OCI-LY3 (cell line): ENCODE measurements around the gene CCDC187.
A peak's percentile ranks its signal among the peaks of the same experiment; 100 is the strongest.

Experiments
- H2AFZ ChIP-seq: fragments of 200-600, 300-600 bp; shearing (Covaris generic); 2 replicates; pipeline ENCODE4 v1.6.0; 2014; ENCODE audit warnings: antibody characterized with exemption, low read depth, low read length
- H3K27ac ChIP-seq: fragments of 200-600, 300-600 bp; sonication (generic); 2 replicates; pipeline ENCODE4 v1.5.1; 2014; ENCODE audit warnings: mild to moderate bottlenecking, low read length, moderate library complexity, mixed read lengths
- H3K27me3 ChIP-seq: fragments of 200-600, 300-600 bp; sonication (generic); 2 replicates; pipeline ENCODE4 v1.6.1; 2014; ENCODE audit warnings: low read depth, low read length, mixed read lengths
- H3K36me3 ChIP-seq: fragments of 200-600, 300-600 bp; sonication (generic); replicated peaks from 2 replicates; pipeline ENCODE3; 2014; ENCODE audit warnings: low read depth, low read length, mixed read lengths
- H3K4me1 ChIP-seq: fragments of 300-600, 200-600 bp; sonication (generic); 2 replicates; pipeline ENCODE4 v1.6.1; 2014; ENCODE audit warnings: low read length, mixed read lengths
- H3K4me2 ChIP-seq: fragments of 200-600, 300-600 bp; sonication (generic); 2 replicates; pipeline ENCODE4 v1.6.1; 2014; ENCODE audit warnings: low read length, mixed read lengths
- H3K4me3 ChIP-seq: fragments of 300-600, 200-600 bp; sonication (generic); 2 replicates; pipeline ENCODE4 v1.5.1; 2014; ENCODE audit warnings: antibody characterized with exemption, mild to moderate bottlenecking, low read length, moderate library complexity
- H3K79me2 ChIP-seq: fragments of 300-600, 200-600 bp; shearing (Covaris generic); 2 replicates; pipeline ENCODE4 v1.6.1; 2014; ENCODE audit warnings: mild to moderate bottlenecking, low read length, mixed read lengths
- H3K9ac ChIP-seq: fragments of 300-600, 200-600 bp; shearing (Covaris generic); 2 replicates; pipeline ENCODE4 v1.6.0; 2014; ENCODE audit warnings: mild to moderate bottlenecking, low read length, moderate library complexity
- H3K9me3 ChIP-seq: fragments of 200-600, 300-600 bp; shearing (Covaris generic); 2 replicates; pipeline ENCODE4 v1.6.1; 2014; ENCODE audit warnings: low read length, mixed read lengths; ENCODE audit not compliant: insufficient read depth
- H4K20me1 ChIP-seq: fragments of 200-600, 300-600 bp; sonication (generic); 2 replicates; pipeline ENCODE4 v1.6.1; 2016; ENCODE audit warnings: low read length, mixed read lengths; ENCODE audit not compliant: insufficient read depth
- EZH2phosphoT487 ChIP-seq: fragments of 200-600 bp; shearing (Covaris generic); IDR thresholded peaks from 2 replicates; pipeline ENCODE4 v1.6.1; 2018; ENCODE audit warnings: antibody characterized with exemption, mixed run types, low read depth
- TF ChIP-seq, protein P1 (sequence below): fragments of 200-600, 300-600 bp; sonication (generic); IDR thresholded peaks from 2 replicates; pipeline ENCODE4 v1.5.1; 2014; ENCODE audit warnings: antibody characterized with exemption, low read length, low read depth

The CCDC187 gene

GRCh38 chr9:136265561-136266355 lies 38.1 kb downstream of the CCDC187 start:
- no peak overlapping the region for H2AFZ ChIP-seq
- H3K4me1 ChIP-seq = peaks cover 5% of the 10 kb centered on the region
- peaks cover 24% of the 10 kb centered on the region for H3K27me3 ChIP-seq
- no peaks in the 10 kb centered on the region for H3K79me2 ChIP-seq
- H3K4me2 ChIP-seq = no peak overlapping the region
- H3K27ac ChIP-seq = no peak overlapping the region
- no peaks in the 10 kb centered on the region for H3K36me3 ChIP-seq
- no peaks in the 10 kb centered on the region for H4K20me1 ChIP-seq
- no peak overlapping the region for H3K9ac ChIP-seq
- no peaks in the 10 kb centered on the region for H3K9me3 ChIP-seq
- H3K4me3 ChIP-seq = no peak overlapping the region
- TF ChIP-seq EZH2phosphoT487 = no peak
- TF ChIP-seq, protein P1, sequence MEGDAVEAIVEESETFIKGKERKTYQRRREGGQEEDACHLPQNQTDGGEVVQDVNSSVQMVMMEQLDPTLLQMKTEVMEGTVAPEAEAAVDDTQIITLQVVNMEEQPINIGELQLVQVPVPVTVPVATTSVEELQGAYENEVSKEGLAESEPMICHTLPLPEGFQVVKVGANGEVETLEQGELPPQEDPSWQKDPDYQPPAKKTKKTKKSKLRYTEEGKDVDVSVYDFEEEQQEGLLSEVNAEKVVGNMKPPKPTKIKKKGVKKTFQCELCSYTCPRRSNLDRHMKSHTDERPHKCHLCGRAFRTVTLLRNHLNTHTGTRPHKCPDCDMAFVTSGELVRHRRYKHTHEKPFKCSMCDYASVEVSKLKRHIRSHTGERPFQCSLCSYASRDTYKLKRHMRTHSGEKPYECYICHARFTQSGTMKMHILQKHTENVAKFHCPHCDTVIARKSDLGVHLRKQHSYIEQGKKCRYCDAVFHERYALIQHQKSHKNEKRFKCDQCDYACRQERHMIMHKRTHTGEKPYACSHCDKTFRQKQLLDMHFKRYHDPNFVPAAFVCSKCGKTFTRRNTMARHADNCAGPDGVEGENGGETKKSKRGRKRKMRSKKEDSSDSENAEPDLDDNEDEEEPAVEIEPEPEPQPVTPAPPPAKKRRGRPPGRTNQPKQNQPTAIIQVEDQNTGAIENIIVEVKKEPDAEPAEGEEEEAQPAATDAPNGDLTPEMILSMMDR = no peak

DNA sequence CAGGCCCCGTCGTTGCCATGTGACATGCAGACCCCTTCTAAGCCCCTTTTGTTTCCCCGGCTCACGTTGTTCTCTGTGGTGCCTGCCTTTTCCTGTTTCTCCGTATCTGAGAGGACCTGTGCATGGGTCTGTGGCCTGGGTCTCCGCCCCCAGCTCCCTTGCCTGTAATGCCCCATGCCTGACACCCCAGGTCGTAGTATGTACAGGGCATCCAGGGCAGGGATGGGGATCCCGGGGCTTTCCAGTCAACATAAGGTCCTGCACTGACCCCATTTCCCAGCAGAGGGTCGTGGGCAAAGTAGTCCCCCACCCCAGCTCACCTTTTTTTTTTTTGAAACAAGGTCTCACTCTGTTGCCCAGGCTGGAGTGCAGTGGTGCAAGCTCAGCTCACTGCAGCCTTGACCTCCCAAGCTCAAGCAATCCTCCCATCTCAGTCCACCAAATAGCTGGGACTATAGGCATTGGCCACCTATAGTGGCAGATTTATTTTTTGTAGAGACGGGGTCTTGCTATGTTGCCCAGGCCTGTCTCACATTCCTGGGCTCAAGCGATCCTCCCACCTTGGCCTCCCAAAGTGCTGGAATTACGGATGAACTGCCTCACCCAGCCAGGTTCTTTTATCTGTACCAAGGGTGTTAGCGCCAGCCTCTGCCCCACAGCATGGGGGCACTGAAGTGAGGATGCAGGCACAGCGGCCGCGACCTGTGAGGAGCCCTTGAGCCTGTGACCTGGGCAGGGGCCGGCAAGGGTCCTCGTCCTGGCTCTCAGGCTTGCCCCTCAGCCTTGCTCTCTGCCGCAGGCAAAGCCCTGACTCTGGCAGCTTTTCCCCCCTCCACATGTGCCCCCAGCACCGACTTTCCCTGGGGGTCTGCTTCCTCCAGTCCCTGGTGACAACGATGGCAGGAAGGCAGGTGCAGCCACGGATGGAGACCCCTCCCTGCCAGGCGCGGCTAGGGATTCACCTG lies 39.2 kb downstream of the CCDC187 start:
- H3K4me2 ChIP-seq = no peak overlapping the region
- no peaks in the 10 kb centered on the region for H3K36me3 ChIP-seq
- no peaks in the 10 kb centered on the region for H3K9me3 ChIP-seq
- H2AFZ ChIP-seq = no peak overlapping the region
- H4K20me1 ChIP-seq = no peaks in the 10 kb centered on the region
- no peak overlapping the region for H3K27ac ChIP-seq
- no peaks in the 10 kb centered on the region for H3K79me2 ChIP-seq
- H3K27me3 ChIP-seq = peaks cover 22% of the 10 kb centered on the region
- peaks cover 5% of the 10 kb centered on the region for H3K4me1 ChIP-seq
- no peak overlapping the region for H3K4me3 ChIP-seq
- TF ChIP-seq, protein P1 = no peak
- TF ChIP-seq EZH2phosphoT487 = no peak
- no peak overlapping the region for H3K9ac ChIP-seq

- H3K79me2 ChIP-seq = no peaks in the 10 kb centered on the region
- no peak for TF ChIP-seq EZH2phosphoT487
- TF ChIP-seq, protein P1 = 0 out of 2 replicates have a peak, but pooled peaks have one; percentile 8
- no peak overlapping the region for H3K27ac ChIP-seq
- no peak overlapping the region for H3K4me2 ChIP-seq
- no peaks in the 10 kb centered on the region for H3K36me3 ChIP-seq
- no peak overlapping the region for H3K9ac ChIP-seq
- H3K27me3 ChIP-seq = peaks cover 19% of the 10 kb centered on the region
- H3K9me3 ChIP-seq = no peaks in the 10 kb centered on the region
- no peak overlapping the region for H2AFZ ChIP-seq
- peaks cover 5% of the 10 kb centered on the region for H3K4me1 ChIP-seq
- H3K4me3 ChIP-seq = no peak overlapping the region
- no peaks in the 10 kb centered on the region for H4K20me1 ChIP-seq
Observed at GRCh38 chr9:136264031-136264430, 39.9 kb downstream of the CCDC187 start.

GRCh38 chr9:136262671-136263178 lies 41.2 kb downstream of the CCDC187 start:
- Histone ChIP-seq H3K4me3 (no peak overlapping the region), H3K9me3 (no peaks in the 10 kb centered on the region), H3K9ac (no peak overlapping the region), H2AFZ (no peak overlapping the region), H4K20me1 (no peaks in the 10 kb centered on the region), H3K4me2 (no peak overlapping the region), H3K27ac (no peak overlapping the region), H3K27me3 (peaks cover 9% of the 10 kb centered on the region; the same call in 1 of the 2 replicates), H3K79me2 (no peaks in the 10 kb centered on the region), H3K4me1 (peaks cover 2% of the 10 kb centered on the region), H3K36me3 (no peaks in the 10 kb centered on the region)
- TF ChIP-seq, protein P1 = no peak
- TF ChIP-seq EZH2phosphoT487 = no peak
